K562 (cell line): ENCODE data around the gene VMP1. TPM values are rescaled to one million over a fixed set of nuclear protein-coding genes. Genes with fewer than 3 reads are reported as not detected.

ENCODE experiments used
- ATAC-seq: fragments of 200-7000 bp; cut with Tn5 transposase; 3 replicates; pipeline ENCODE4 v1.9.1; 2020; ENCODE audit warnings: moderate library complexity
- BruUV-seq: library from RNA; stranded (reverse); fragments of 400-500 nt; replicated peaks from 2 replicates; lab custom pipeline; 2021; lab: Mats Ljungman, UMichigan
- CTCF ChIA-PET: fragments of 300-600 bp; formaldehyde crosslinking; extraction: SDS; loops from one replicate; lab custom pipeline; 2021; ENCODE audit warnings: low intra/inter-chr PET ratio; lab: Yijun Ruan, JAX
- POLR2A ChIA-PET: fragments of 300-600, 350-650 bp; sonication (Branson Sonifier 250); formaldehyde crosslinking; extraction: SDS; loops from one replicate; lab custom pipeline; 2021; ENCODE audit warnings: antibody characterized with exemption, inconsistent platforms; lab: Yijun Ruan, JAX
- DNase-seq, 4 experiments: peaks; one replicate each; pipeline versions ENCODE4 v3.0.0 to v3.0.0-alpha.2; 2011 to 2018; ENCODE audit warnings: low spot score in 3 of 4, mixed read lengths in 3 of 4; ENCODE audit errors: extremely low read depth in 1 of 4
- FAIRE-seq: peaks from 2 replicates; lab custom pipeline; 2011; peaks lifted over from hg19 to GRCh38; lab: Jason Lieb, UNC
- H2AFZ ChIP-seq: 2 replicates; pipeline ENCODE4 v1.6.0; 2011; ENCODE audit warnings: low read depth, low read length, control low read depth, inconsistent platforms
- H3K27ac ChIP-seq: fragments of 200-600 bp; 3 replicates; pipeline ENCODE4 v1.8.0; 2011; ENCODE audit warnings: low read depth, mild to moderate bottlenecking, control low read depth, inconsistent platforms, low read length, moderate library complexity, mixed read lengths; ENCODE audit errors: extremely low read depth
- H3K27me3 ChIP-seq, 2 experiments: fragments of 300-600 bp in 1 of 2; 2 replicates in 1 of 2; 3 replicates in 1 of 2; pipeline versions ENCODE4 v1.6.0 to v1.8.0; 2011; ENCODE audit warnings: inconsistent platforms in 2 of 2, low read length in 2 of 2, mild to moderate bottlenecking in 1 of 2, mixed read lengths in 1 of 2, moderate library complexity in 1 of 2; ENCODE audit not compliant: control insufficient read depth in 2 of 2, insufficient read depth in 2 of 2
- H3K36me3 ChIP-seq: fragments of 300-600 bp; 3 replicates; pipeline ENCODE4 v1.8.0; 2011; ENCODE audit warnings: mild to moderate bottlenecking, low read length, inconsistent platforms; ENCODE audit not compliant: control insufficient read depth, insufficient read depth
- H3K4me1 ChIP-seq, 2 experiments: fragments of 200-600 bp in 1 of 2; replicated peaks in 1 of 2; 2 replicates in 1 of 2; 3 replicates in 1 of 2; pipeline versions ENCODE4 v1.5.1 to v1.8.0; 2011; ENCODE audit warnings: inconsistent platforms in 2 of 2, low read length in 2 of 2, mild to moderate bottlenecking in 1 of 2, mixed read lengths in 1 of 2, moderate library complexity in 1 of 2; ENCODE audit not compliant: control insufficient read depth in 2 of 2, insufficient read depth in 2 of 2
- H3K4me2 ChIP-seq: 2 replicates; pipeline ENCODE4 v1.6.1; 2011; ENCODE audit warnings: low read length, control low read depth, inconsistent platforms, mixed read lengths; ENCODE audit not compliant: insufficient read depth
- H3K4me3 ChIP-seq: fragments of 200-600 bp; sonication (generic), shearing (Covaris generic); 2 replicates; pipeline ENCODE4 v1.5.1; 2016; ENCODE audit warnings: control low read depth, inconsistent platforms
- H3K79me2 ChIP-seq: fragments of 200-600 bp; 3 replicates; pipeline ENCODE4 v1.8.0; 2011; ENCODE audit warnings: low read length, inconsistent platforms; ENCODE audit not compliant: control insufficient read depth, insufficient read depth
- H3K9ac ChIP-seq, 2 experiments: 2 replicates each; pipeline versions ENCODE4 v1.6.0 to v1.6.1; 2011; ENCODE audit warnings: low read depth in 2 of 2, low read length in 2 of 2, control low read depth in 1 of 2, inconsistent platforms in 1 of 2, mild to moderate bottlenecking in 1 of 2, mixed read lengths in 1 of 2; ENCODE audit not compliant: insufficient read depth in 1 of 2
- H3K9me1 ChIP-seq: one replicate; pipeline ENCODE4 v1.6.0; 2011; ENCODE audit warnings: inconsistent platforms, mild to moderate bottlenecking, low read length, moderate library complexity; ENCODE audit not compliant: control insufficient read depth, insufficient read depth
- H3K9me3 ChIP-seq: replicated peaks from 2 replicates; pipeline ENCODE4 v1.5.1; 2011; ENCODE audit warnings: low read depth, low read length, inconsistent platforms; ENCODE audit not compliant: control insufficient read depth, insufficient read depth
- H4K20me1 ChIP-seq: replicated peaks from 2 replicates; pipeline ENCODE4 v1.6.1; 2011; ENCODE audit warnings: low read length, inconsistent platforms, mixed read lengths; ENCODE audit not compliant: control insufficient read depth, insufficient read depth
- CTCFL ChIP-seq: IDR thresholded peaks from 2 replicates; pipeline ENCODE4 v1.6.1; 2011; ENCODE audit warnings: borderline replicate concordance, low read depth, mild to moderate bottlenecking, moderate library complexity, low read length; ENCODE audit not compliant: insufficient read depth, poor library complexity, severe bottlenecking
- DPF2 ChIP-seq: fragments of 450-650 bp; IDR thresholded peaks from 2 replicates; pipeline ENCODE4 v1.6.1; 2016
- ESRRA ChIP-seq: fragments of 450-650 bp; IDR thresholded peaks from 2 replicates; pipeline ENCODE4 v1.6.1; 2014; ENCODE audit warnings: low read depth, mild to moderate bottlenecking, moderate library complexity, borderline replicate concordance
- GTF2F1 ChIP-seq: IDR thresholded peaks from 2 replicates; pipeline ENCODE4 v1.6.1; 2011; ENCODE audit warnings: low read depth, low read length, improper control_type of control experiment
- HEY1 ChIP-seq: fragments of 250-450 bp; sonication (Bioruptor Pico); IDR thresholded peaks from 2 replicates; pipeline ENCODE4 v1.5.0; 2020; ENCODE audit warnings: mild to moderate bottlenecking, moderate library complexity, borderline replicate concordance
- HMGN3 ChIP-seq: IDR thresholded peaks from 2 replicates; pipeline ENCODE4 v1.6.1; 2011; ENCODE audit warnings: borderline replicate concordance, low read depth, mild to moderate bottlenecking, mixed read lengths, low read length; ENCODE audit not compliant: insufficient read length; ENCODE audit errors: extremely low read depth
- HNRNPL ChIP-seq: fragments of 200-400 bp; formaldehyde crosslinking; IDR thresholded peaks from 2 replicates; pipeline ENCODE4 v1.6.1; 2017; ENCODE audit warnings: low read depth, mild to moderate bottlenecking, low read length
- KLF6 ChIP-seq: fragments of 250-450 bp; sonication (Bioruptor Pico); IDR thresholded peaks from 2 replicates; pipeline ENCODE4 v1.4.0; 2020; ENCODE audit warnings: mild to moderate bottlenecking, moderate library complexity, borderline replicate concordance
- MCM5 ChIP-seq: fragments of 450-650 bp; IDR thresholded peaks from 2 replicates; pipeline ENCODE4 v1.6.1; 2016; ENCODE audit warnings: low read depth
- MYBL2 ChIP-seq, 2 experiments: fragments of 450-650 bp in 1 of 2; sonication (generic) in 1 of 2; formaldehyde crosslinking in 1 of 2; IDR thresholded peaks; 2 replicates each; pipeline versions ENCODE4 v1.6.1 to v1.8.1; 2017 to 2022; ENCODE audit warnings: borderline replicate concordance in 1 of 2, inconsistent platforms in 1 of 2, low read depth in 1 of 2, mild to moderate bottlenecking in 1 of 2, missing genetic modification reagents in 1 of 2, moderate library complexity in 1 of 2
- NR1H2 ChIP-seq: sonication (generic); formaldehyde crosslinking; IDR thresholded peaks from 2 replicates; pipeline ENCODE4 v1.4.0; 2020; ENCODE audit warnings: mild to moderate bottlenecking, missing genetic modification reagents
- RBM15 ChIP-seq: fragments of 200-400 bp; formaldehyde crosslinking; IDR thresholded peaks from 2 replicates; pipeline ENCODE4 v1.6.1; 2018; ENCODE audit warnings: mild to moderate bottlenecking, low read length, moderate library complexity; ENCODE audit not compliant: insufficient read depth
- SMARCA4 ChIP-seq: fragments of 450-650 bp; IDR thresholded peaks from 2 replicates; pipeline ENCODE4 v1.6.1; 2016
- SRSF1 ChIP-seq: fragments of 200-400 bp; formaldehyde crosslinking; IDR thresholded peaks from 2 replicates; pipeline ENCODE4 v1.6.1; 2017; ENCODE audit warnings: mild to moderate bottlenecking, low read depth, low read length, moderate library complexity
- ZNF24 ChIP-seq: fragments of 450-650 bp; IDR thresholded peaks from 2 replicates; pipeline ENCODE4 v1.6.1; 2016
- ZNF280A ChIP-seq: fragments of 450-650 bp; IDR thresholded peaks from 2 replicates; pipeline ENCODE4 v1.6.1; 2018; ENCODE audit warnings: mild to moderate bottlenecking, low read depth; ENCODE audit not compliant: partially characterized antibody
- ZNF830 ChIP-seq: fragments of 250-450 bp; sonication (Bioruptor Pico); IDR thresholded peaks from 2 replicates; pipeline ENCODE4 v1.5.0; 2021; ENCODE audit warnings: mild to moderate bottlenecking
- WGBS: fragments of 100-300 bp; shearing (Covaris generic); methylation state at CpG from one replicate; pipeline ENCODE4 v1.1.6; 2016; ENCODE audit warnings: low coverage, mixed read lengths; ENCODE audit not compliant: insufficient coverage; ENCODE audit errors: missing lambda C conversion rate; 5-methylcytosine and 5-hydroxymethylcytosine counted together
- in situ Hi-C: fragments of 300-500 bp; cut with MboI; formaldehyde crosslinking; loops from 4 replicates; pipeline ENCODE4 v1.15.0; 2018; ENCODE audit warnings: inconsistent platforms, mixed read lengths
- intact Hi-C: fragments of 100-400 bp; cut with micrococcal nuclease; formaldehyde crosslinking; loops from 2 replicates; pipeline ENCODE4 v1.14.2; 2022
- polyA plus RNA-seq, 8 experiments: library from polyadenylated mRNA; depleted of rRNA in 4 of 8; stranded (reverse) in 5 of 8; unstranded in 3 of 8; fragments of >200 nt; fragmentation: Nextera tagmentation in 2 of 8; fragmentation: Illumina TruSeq in 1 of 8; extraction: Ambion mirVana in 2 of 8; extraction: Trizol in 1 of 8; gene quantifications; 2 replicates each; pipeline versions ENCODE4 v1.2.1 to v1.2.3, GENCODE V29; 2011 to 2014; ENCODE audit warnings: inconsistent platforms in 1 of 8, missing spikeins in 1 of 8
- total RNA-seq, 7 experiments: library from RNA; depleted of rRNA in 6 of 7; stranded (reverse); fragments of >200 nt in 6 of 7; fragmentation: Illumina TruSeq in 2 of 7; extraction: Trizol in 2 of 7; gene quantifications; 2 replicates each; pipeline versions ENCODE4 v1.2.1 to v1.2.3, GENCODE V29; 2011 to 2021; ENCODE audit warnings: low replicate concordance in 1 of 7

VMP1 gene
- total and polyA plus RNA-seq, 9 of the 15 experiments (the other 6 are each of a cell fraction or from before 2014, with no cell fraction given), result 123 to 304 (median 151) TPM

GRCh38 chr17:59771093-59771492 is 63.6 kb downstream of the VMP1 start:
- CTCF ChIA-PET, result no interaction called here
- WGBS, result 94% methylated on average over 2 of the region's 2 CpGs
- FAIRE-seq, result no peak

More at GRCh38 chr17:59771093-59771492, 63.6 kb downstream of the VMP1 start:
- H3K4me1 ChIP-seq, result no peaks in the 10 kb centered on the region
- in situ Hi-C loops, result no loop called here
- no peak overlapping the region for H3K4me2 ChIP-seq
- H3K36me3 ChIP-seq, result peaks cover 32% of the 10 kb centered on the region; the same call in 2 of the 3 replicates
- DNase-seq, result no peak
- no peak for TF ChIP-seq ZNF280A
- TF ChIP-seq MYBL2 (IDR thresholded peaks at IDR 0.05; ENCODE audit: low read depth), result no peak
- no peak for TF ChIP-seq MYBL2 (CRISPR knock-in tag; IDR thresholded peaks at IDR 0.05; ENCODE audit: borderline replicate concordance)
- TF ChIP-seq ZNF830 (CRISPR knock-in tag), result no peak
- no peak for TF ChIP-seq MCM5
- no peak for TF ChIP-seq RBM15
- no peak for TF ChIP-seq DPF2
- TF ChIP-seq HNRNPL, result no peak
- no peak for TF ChIP-seq CTCFL
- TF ChIP-seq HMGN3, result no peak
- no peak for TF ChIP-seq GTF2F1
- TF ChIP-seq SMARCA4, result no peak
- TF ChIP-seq ESRRA, result no peak
- TF ChIP-seq ZNF24, result no peak
- no peak for TF ChIP-seq SRSF1
- no peak for TF ChIP-seq KLF6 (CRISPR knock-in tag)
- no peak for TF ChIP-seq HEY1 (CRISPR knock-in tag)
- TF ChIP-seq NR1H2, result no peak
- TF ChIP-seq, all 486 proteins: peak for 0
- H2AFZ ChIP-seq, result no peak overlapping the region
- H3K4me3 ChIP-seq, result no peak overlapping the region
- H3K9me1 ChIP-seq, result no peaks in the 10 kb centered on the region
- no peak for ATAC-seq
- H3K27me3 ChIP-seq, result no peaks in the 10 kb centered on the region
- POLR2A ChIA-PET, result interaction anchor here (1.1 kb wide), 1 partner anchor 68 kb away, joined by 3 read pairs; no protein-coding TSS in a partner anchor
- H3K79me2 ChIP-seq, result no peaks in the 10 kb centered on the region
- H3K9me3 ChIP-seq, result no peaks in the 10 kb centered on the region
- no peak overlapping the region for H3K27ac ChIP-seq
- BruUV-seq, result no TSS peak
- intact Hi-C loops, result no loop called here
- no peaks in the 10 kb centered on the region for H4K20me1 ChIP-seq
- no peak overlapping the region for H3K9ac ChIP-seq
